MCF 10A (cell line): ENCODE results near the gene ZBTB32. TPM values are rescaled to one million over a fixed set of nuclear protein-coding genes. Genes with fewer than 3 reads are reported as not detected.

Source experiments
- BruUV-seq: library from RNA; stranded (reverse); fragments of 400-500 nt; replicated peaks from 2 replicates; lab custom pipeline; 2021; lab: Mats Ljungman, UMichigan
- CTCF ChIA-PET: fragments of 300-600 bp; sonication (Branson Sonifier 250); formaldehyde crosslinking; extraction: SDS; loops from one replicate; lab custom pipeline; 2021; ENCODE audit warnings: antibody characterized with exemption, inconsistent platforms; lab: Yijun Ruan, JAX
- POLR2A ChIA-PET: fragments of 300-600, 350-650 bp; sonication (Branson Sonifier 250); formaldehyde crosslinking; extraction: SDS; loops from one replicate; lab custom pipeline; 2020; ENCODE audit warnings: antibody characterized with exemption, inconsistent platforms; lab: Yijun Ruan, JAX
- DNase-seq: peaks from one replicate; pipeline ENCODE4 v3.0.0-alpha.2; 2018; ENCODE audit not compliant: unreplicated experiment
- H3K27ac Mint-ChIP-seq: one replicate; pipeline ENCODE4 v1.8.0; 2022; ENCODE audit warnings: mild to moderate bottlenecking, low read depth, mixed read lengths; ENCODE audit not compliant: unreplicated experiment
- H3K27me3 Mint-ChIP-seq: one replicate; pipeline ENCODE4 v1.8.0; 2022; ENCODE audit warnings: mixed read lengths; ENCODE audit not compliant: insufficient read depth, unreplicated experiment
- H3K36me3 Mint-ChIP-seq: one replicate; pipeline ENCODE4 v1.8.0; 2022; ENCODE audit warnings: mild to moderate bottlenecking, moderate library complexity, mixed read lengths; ENCODE audit not compliant: insufficient read depth, unreplicated experiment
- H3K4me1 Mint-ChIP-seq: one replicate; pipeline ENCODE4 v1.8.0; 2022; ENCODE audit warnings: mixed read lengths; ENCODE audit not compliant: insufficient read depth, unreplicated experiment
- H3K4me3 Mint-ChIP-seq: one replicate; pipeline ENCODE4 v1.8.0; 2022; ENCODE audit warnings: mild to moderate bottlenecking, moderate library complexity, mixed read lengths; ENCODE audit not compliant: unreplicated experiment
- H3K9me3 Mint-ChIP-seq: one replicate; pipeline ENCODE4 v1.8.0; 2022; ENCODE audit warnings: mixed read lengths; ENCODE audit not compliant: unreplicated experiment
- CTCF ChIP-seq: fragments of 200-600 bp; IDR thresholded peaks from one replicate; pipeline ENCODE4 v1.8.0; 2022; ENCODE audit warnings: antibody characterized with exemption, mild to moderate bottlenecking; ENCODE audit not compliant: unreplicated experiment
- intact Hi-C: fragments of 100-400 bp; cut with micrococcal nuclease; formaldehyde crosslinking; loops from 2 replicates; pipeline ENCODE4 v1.14.1; 2022
- total RNA-seq: library from RNA; stranded (reverse); gene quantifications from 2 replicates; pipeline ENCODE4 v1.2.3, GENCODE V29; 2022

ZBTB32 gene
- total RNA-seq, 1 experiment from 2014 or later = not detected

DNA sequence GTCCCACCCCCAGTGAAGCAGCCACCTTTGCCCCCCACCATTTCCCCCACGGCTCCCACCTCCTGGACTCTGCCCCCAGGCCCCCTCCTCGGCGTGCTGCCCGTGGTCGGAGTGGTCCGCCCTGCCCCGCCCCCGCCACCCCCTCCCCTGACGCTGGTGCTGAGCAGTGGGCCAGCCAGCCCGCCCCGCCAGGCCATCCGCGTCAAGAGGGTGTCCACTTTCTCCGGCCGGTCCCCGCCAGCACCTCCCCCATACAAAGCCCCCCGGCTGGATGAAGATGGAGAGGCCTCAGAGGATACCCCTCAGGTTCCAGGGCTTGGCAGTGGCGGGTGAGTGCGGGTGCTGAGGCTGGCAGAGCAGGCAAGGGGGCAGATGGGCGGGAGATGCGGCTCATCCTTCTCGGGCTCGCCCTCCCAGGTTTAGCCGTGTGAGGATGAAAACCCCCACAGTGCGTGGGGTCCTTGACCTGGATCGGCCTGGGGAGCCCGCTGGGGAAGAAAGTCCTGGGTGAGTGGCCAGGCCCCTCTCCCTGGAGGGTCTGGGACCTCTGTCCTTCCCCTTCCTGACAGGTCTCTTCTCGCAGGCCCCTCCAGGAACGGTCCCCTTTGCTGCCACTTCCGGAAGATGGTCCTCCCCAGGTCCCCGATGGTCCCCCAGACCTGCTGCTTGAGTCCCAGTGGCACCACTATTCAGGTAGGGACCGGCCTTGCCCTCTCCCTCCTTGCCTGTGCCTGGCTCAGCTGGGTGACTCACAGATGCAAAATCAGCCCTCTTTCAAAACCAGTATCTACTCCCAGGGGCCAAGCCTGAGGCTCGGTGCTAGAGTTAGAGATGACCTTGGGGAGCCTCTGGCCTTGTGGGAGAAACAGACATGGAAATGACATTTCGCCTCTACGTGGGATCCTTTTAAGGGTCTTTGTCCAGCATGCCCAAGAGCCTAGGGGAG is 29.1 kb downstream of the ZBTB32 start:
- no peaks in the 10 kb centered on the region for H3K27me3 Mint-ChIP-seq
- CTCF ChIA-PET = no interaction called here
- BruUV-seq = no TSS peak

DNA sequence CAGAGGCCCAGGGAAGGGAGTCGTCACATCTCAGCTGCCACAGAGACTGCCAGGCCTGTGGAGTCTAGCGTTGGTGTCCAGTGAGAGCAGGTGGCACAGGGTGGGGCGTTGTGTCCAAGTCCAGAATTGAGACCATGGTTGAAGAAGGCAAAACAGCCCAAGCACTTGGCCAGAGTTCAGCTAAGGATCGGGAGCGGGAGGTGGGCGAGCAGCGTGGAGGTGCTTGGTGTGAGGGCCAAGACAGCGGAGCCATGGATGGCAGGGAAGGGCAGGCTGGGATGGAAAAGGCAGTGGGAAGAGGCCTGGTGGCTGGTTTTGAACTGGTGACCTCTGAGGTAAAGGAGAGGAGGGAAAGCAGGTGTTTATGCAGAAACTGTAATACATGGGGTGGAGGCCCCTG is 29.9 kb downstream of the ZBTB32 start:
- intact Hi-C loops = no loop called here
- DNase-seq = no peak
- Mint-ChIP-seq H3K36me3 (peaks cover 51% of the 10 kb centered on the region), H3K27me3 (no peaks in the 10 kb centered on the region), H3K27ac (peak overlapping the region; percentile 54), H3K4me1 (no peaks in the 10 kb centered on the region), H3K4me3 (no peak overlapping the region), H3K9me3 (no peaks in the 10 kb centered on the region)
- CTCF ChIA-PET = interaction anchor here (0.9 kb wide), 1 partner anchor 27 kb away, joined by 3 read pairs; no protein-coding TSS in a partner anchor
- POLR2A ChIA-PET = no interaction called here
- TF ChIP-seq CTCF = no peak
- BruUV-seq = no TSS peak

More for the DNA sequence above, 29.1 kb downstream of the ZBTB32 start:
- no peak for TF ChIP-seq CTCF
- Mint-ChIP-seq H3K4me3 (no peak overlapping the region), H3K9me3 (no peaks in the 10 kb centered on the region), H3K36me3 (peaks cover 56% of the 10 kb centered on the region), H3K27ac (no peak overlapping the region), H3K4me1 (no peaks in the 10 kb centered on the region)
- no peak for DNase-seq
- POLR2A ChIA-PET = no interaction called here
- intact Hi-C loops = no loop called here

DNA sequence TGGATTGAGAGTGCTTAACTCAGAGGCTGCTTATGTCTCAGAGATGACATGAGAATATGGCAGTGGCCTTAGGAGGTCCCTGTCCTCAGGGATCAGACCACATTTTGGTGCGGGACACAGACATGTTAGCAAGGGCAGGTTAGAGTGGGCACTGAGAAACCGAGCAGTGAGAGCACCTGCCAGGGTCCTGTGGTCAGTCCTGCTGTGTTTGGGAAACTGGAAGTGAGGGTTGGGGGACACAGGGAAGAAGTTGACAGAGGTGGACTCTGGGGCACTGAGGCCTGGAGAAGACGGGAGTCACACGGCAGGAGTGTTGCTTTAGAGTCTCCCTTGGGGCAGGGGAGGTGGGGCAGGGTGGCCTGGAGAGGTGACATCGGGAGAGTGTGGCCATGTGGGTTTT is 30.5 kb downstream of the ZBTB32 start:
- H3K9me3 Mint-ChIP-seq = no peaks in the 10 kb centered on the region
- H3K4me1 Mint-ChIP-seq = no peaks in the 10 kb centered on the region
- ChIA-PET POLR2A (no interaction called here), CTCF (interaction anchor here (0.6 to 0.9 kb wide), 2 partner anchors 27 to 148 kb away, joined by 3 read pairs; no protein-coding TSS in a partner anchor)
- no peaks in the 10 kb centered on the region for H3K27me3 Mint-ChIP-seq
- H3K36me3 Mint-ChIP-seq = peaks cover 46% of the 10 kb centered on the region
- no peak for DNase-seq
- no TSS peak for BruUV-seq
- no peak overlapping the region for H3K4me3 Mint-ChIP-seq
- intact Hi-C loops = no loop called here
- no peak for TF ChIP-seq CTCF
- H3K27ac Mint-ChIP-seq = peak overlapping the region; percentile 54
